SIG-M5 treated with dmso at 0.1 percent for 504 hours (cell line): ENCODE measurements around the gene PRRT1B.

ENCODE experiments used
- DNase-seq: peaks from one replicate; lab custom pipeline; 2025; ENCODE audit not compliant: unreplicated experiment; lab: John Stamatoyannopoulos, UW

Gene PRRT1B

GRCh38 chr9:131522257-131523085 lies 22.9 kb upstream of the PRRT1B start:
- DNase-seq, result no peak

GRCh38 chr9:131523086-131523388 lies 22.3 kb upstream of the PRRT1B start:
- no peak for DNase-seq

GRCh38 chr9:131523451-131524435 lies 21.6 kb upstream of the PRRT1B start:
- no peak for DNase-seq

- no peak for DNase-seq
Measured at GRCh38 chr9:131524665-131525315, 20.5 kb upstream of the PRRT1B start.

DNA sequence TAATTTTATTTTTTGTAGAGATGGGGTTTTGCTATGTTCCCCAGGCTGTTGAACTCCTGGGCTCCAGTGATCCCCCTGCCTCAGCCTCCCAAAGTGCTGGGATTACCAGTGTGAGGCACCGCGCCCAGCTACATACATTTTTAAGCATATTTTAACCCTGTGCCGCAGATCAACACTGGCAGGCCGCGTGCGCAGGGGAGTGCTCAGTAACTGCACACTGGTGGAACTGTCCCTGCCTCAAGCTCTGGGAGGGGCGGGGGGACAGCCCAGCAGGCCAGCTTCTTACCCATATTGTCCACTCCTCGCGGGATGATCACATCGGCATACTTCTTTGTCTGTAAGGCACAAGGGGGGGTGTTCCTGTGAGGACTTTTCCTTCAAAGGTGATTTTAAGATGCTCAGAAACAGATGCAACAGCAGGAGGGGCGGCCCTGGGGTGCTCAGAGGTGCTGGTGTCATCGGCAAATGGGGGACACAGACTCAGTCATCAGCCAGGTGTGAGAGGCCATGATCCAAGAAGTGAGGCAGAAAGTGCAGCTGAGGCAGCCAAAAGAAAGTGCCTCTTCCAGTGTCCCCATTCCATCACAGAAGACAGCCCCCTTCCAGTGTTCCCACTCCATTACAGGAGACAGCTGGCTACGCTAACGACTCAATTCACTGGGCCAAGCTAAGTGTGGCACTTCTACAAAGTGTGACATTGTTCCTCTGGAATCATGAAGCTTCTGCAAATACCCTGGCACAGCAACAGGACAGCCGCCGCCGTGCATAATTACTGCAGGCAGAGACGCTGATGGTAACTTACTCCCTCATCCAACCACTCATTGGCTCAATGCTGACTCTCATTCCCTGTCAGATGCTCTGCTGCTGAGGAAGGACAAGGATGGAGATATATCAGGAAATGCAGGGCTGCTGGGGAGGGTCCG lies 19.4 kb upstream of the PRRT1B start:
- no peak for DNase-seq

DNA sequence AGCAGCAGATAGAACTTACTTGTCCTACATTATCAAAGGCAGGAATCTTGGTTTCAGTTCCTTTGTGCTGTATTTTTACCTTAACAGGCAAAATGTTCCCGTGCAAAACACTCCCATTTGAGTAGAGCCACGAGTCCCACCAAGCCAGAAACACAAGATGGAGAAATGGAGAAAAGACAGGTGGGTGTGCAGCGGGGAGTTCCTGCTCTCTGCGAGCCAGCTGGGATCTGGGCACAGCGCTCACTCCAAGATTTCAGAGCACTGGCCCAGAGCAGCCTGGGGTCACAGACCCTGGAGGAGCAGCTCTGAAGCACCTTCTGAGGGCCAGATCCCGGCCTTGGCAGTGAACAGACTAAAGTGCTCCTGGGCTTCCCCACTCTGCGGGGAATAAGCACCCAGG lies 17.1 kb upstream of the PRRT1B start:
- no peak for DNase-seq

- DNase-seq, result no peak
Measured at GRCh38 chr9:131528886-131529505, 16.3 kb upstream of the PRRT1B start.

DNA sequence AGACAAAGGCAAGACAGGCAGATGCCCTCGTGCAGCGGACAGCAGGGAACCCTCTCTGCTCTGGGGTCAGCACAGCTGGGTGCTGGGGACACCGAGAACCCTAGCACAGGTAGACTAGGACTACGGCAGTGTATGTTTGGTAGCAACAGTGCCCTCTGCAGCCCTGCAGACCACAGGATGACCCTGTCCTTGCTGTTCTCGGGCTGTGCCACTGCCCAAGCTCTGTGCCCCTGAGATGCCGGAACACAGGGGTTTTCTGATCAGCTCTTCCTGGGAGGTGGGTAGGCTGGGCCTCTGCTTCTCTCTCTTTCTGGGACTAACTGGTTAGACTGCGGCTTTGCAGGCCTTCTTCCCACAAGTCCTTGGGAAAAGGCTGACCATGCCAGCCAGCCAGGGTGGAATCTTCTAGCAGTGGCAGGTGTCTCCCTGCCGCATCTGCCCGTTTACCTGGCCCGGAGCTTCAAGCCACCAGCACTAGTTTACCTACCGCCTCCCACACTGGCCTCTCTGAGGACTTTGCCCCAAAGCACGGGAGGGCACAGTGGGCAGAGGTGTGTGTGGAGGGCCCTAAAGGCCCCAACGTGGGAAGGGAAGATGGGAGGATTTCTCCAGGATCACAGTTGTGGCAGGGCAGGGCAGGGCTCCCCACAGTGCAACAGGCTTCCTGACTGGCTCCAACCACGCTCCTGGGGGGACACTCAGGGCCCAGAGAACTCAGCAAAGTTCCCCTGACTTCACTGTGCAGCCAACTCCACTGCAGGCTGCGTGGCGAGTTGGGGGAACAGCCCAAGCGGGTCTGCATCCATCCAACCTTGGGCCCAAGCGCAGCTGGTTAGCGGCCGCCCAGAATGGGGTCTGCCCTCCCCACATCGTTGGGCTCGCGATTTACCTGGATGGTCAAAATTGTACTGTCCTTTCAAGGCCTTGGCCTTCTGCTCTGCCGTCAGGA lies 15.5 kb upstream of the PRRT1B start:
- DNase-seq, result no peak

GRCh38 chr9:131530546-131530919 lies 14.8 kb upstream of the PRRT1B start:
- peak; percentile 28 for DNase-seq

DNA sequence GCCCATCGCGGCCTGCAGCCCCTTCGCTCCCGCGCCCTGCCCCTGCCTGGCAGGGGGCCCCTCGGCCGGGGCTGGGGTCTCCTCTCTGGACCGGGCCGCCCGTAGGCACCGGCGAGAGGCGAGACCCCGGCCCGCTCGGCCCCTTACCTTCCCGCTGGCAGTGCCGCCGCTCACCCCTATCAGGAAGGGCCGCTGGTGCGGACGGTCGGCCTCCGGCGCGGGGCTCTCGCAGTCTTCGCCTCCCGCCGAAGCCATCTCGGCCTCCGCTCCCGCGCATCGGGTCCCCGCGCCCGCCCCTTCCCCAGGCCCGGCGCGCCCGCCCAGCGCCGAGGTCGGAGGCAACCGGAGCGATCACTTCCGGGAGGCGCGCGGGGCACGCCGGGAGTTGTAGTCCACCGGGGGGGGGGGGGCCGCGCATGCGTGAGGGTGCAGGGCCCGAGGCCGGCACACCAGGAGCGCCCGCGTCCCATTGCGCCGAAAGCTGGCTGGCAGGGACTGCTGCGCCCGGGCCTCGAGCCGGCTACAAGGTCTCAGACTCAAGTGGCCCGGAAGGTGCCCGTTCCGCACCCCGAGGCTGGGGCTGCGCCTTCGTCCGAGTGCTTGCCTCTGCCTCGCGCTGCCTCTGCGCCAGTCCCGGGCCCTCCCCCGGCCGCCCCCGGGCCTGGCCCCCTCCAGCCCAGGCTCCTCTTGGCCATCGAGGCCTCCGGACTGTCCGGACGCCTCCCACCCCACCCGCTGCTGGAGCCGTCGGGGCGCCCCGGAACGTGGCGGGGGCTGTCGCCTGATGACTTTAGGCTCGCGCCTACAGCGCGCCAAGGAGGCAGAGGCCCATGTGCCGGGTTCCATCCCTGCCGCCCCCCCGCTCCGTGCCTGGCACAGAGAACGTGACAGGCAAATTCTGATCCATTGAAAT lies 14.1 kb upstream of the PRRT1B start, which contains the start of gene UCK1:
Gene UCK1, minus strand, starts transcription at position 344 of the 913 bp plus-strand sequence. Its CDS starts 89 bp downstream, at position 255.
- peak; percentile 59 for DNase-seq

DNA sequence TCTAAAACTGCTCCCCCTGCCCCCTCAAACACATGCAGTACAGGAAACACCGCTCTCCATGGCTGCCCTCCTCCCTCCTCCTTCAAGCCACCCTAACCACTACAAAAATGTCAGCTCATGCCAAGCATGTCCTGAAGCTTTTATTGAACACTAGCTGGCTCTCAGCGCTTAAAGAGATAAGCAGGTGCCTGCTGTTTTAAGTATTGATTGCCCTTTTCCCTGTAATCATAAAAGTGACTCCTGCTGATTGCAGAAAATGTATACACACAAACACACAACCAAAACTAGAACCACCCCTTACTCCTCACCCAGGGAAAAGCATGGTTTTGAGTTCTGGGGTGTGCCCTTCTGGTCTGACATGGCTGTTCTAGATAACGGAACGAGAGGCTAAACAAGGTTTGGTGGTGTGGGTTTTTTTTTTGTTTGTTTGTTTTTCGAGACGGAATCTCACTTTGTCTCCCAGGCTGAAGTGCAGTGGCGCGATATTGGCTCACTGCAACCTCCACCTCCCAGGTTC lies 10.5 kb upstream of the PRRT1B start:
- no peak for DNase-seq

DNA sequence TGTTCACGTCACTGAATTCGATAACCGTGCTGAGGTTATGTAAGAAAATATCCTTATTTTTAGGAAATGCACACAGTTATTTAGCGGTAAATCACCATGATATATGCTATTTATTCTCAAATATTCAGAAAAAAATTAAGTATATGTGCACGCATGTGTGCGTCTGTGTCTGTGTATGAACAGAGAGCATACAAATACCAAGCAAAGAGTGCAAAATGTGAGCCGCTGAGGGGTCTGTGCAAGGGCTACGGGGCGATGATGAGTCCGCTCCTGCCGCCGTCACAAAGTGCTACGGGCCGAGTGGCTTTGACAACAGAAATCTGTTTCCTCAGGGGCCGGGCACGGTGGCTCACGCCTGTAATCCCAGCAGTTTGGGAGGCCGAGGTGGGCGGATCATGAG lies 7.4 kb upstream of the PRRT1B start:
- no peak for DNase-seq

DNA sequence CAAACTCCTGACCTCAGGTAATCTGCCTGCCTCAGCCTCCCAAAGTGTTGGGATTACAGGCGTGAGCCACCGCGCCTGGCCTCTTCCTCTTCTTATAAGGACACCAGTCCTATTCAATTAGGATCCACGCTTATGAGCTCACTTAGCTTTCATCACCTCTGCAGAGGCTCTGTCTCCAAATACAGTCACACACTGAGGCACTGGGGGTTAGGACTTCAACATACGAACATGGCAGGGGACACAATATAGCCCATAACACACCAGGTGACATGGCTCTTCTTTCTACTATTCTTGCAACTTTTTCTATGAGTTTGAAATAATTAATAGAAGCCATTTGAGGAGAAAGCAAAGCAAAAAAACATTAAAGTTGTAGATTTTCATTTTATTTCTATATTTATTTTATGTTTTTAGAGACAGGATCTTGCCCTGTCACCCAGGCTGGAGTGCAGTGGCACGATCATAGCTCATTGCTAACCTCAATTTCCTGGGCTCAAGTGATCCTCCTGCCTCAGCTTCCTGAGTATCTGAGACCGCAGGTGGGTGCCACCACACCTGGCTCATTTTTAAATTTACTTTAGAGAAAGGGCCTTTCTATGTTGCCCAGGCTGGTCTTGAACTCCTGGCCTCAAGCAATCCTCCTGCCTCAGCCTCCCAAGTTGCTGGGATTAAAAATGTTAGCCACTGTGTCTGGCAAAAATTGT lies 6.0 kb upstream of the PRRT1B start:
- no peak for DNase-seq

- no peak for DNase-seq
Measured at GRCh38 chr9:131543141-131543540, 2.2 kb upstream of the PRRT1B start.

GRCh38 chr9:131545786-131546335 lies 538 bp downstream of the PRRT1B start:
- no peak for DNase-seq

DNA sequence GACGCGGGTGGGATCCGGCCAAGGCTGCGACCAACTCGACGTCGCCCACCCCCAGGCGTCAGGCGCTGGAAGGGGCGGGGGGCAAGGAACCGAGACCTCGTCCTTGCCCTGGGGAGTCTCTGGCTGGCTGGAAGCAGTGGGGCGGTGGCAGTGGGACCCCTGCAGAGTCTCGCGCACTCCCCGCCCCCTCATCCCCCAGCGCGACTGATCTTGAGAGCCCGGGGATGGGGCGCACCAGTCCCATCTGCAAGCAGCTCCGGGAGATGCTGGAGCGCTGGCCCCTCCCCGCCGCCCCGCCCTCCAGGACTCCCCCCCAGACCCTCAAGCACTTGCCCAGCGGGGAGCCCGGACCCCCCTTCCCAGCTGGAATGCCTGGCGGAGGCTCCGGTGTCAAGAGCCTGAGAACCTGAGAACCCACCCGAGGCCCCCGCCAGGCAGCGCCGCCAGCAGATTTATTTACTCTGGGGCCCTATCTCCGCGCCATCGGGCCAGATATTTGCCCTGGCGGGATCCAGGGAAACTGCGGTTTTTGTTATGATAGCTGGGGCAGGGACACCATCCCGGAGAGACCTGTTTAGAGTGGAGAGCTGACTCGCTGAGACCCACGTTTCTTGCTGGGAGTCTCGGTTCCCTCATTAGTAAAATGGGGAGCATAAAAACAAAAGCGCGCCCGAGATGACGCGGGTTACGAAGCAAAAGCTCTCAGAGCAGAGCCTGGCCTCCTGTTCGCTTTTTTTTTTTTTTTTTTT lies 1.2 kb downstream of the PRRT1B start:
- DNase-seq, result peak; percentile 15
